H9 (cell line): ENCODE data around the gene IL3. TPM values are rescaled to one million over a fixed set of nuclear protein-coding genes. Genes with fewer than 3 reads are reported as not detected.

Experiments
- DNase-seq: peaks from one replicate; pipeline ENCODE4 v3.0.0-alpha.2; 2017
- H2AFZ ChIP-seq: one replicate; pipeline ENCODE4 v1.6.1; 2013; ENCODE audit warnings: mild to moderate bottlenecking, low read length, control low read depth, moderate library complexity
- H2AK5ac ChIP-seq: 2 replicates; pipeline ENCODE4 v1.6.1; 2013; ENCODE audit warnings: low read length, control low read depth, mixed read lengths; ENCODE audit not compliant: insufficient read length
- H2BK120ac ChIP-seq: one replicate; pipeline ENCODE4 v1.6.1; 2013; ENCODE audit warnings: low read depth, mild to moderate bottlenecking, low read length, control low read depth, inconsistent platforms; ENCODE audit not compliant: poor library complexity, severe bottlenecking
- H2BK12ac ChIP-seq: 2 replicates; pipeline ENCODE4 v1.6.1; 2013; ENCODE audit warnings: low read length, control low read depth, mixed read lengths, low read depth; ENCODE audit not compliant: insufficient read length
- H2BK15ac ChIP-seq: 2 replicates; pipeline ENCODE4 v1.6.1; 2013; ENCODE audit warnings: low read depth, low read length, control low read depth
- H2BK20ac ChIP-seq: one replicate; pipeline ENCODE4 v1.6.1; 2013; ENCODE audit warnings: low read depth, mild to moderate bottlenecking, low read length, control low read depth, inconsistent platforms; ENCODE audit not compliant: poor library complexity, severe bottlenecking
- H2BK5ac ChIP-seq: 2 replicates; pipeline ENCODE4 v1.6.1; 2013; ENCODE audit warnings: low read length, control low read depth, mixed read lengths; ENCODE audit not compliant: insufficient read length
- H3K14ac ChIP-seq: 2 replicates; pipeline ENCODE4 v1.6.1; 2013; ENCODE audit warnings: low read length, control low read depth; ENCODE audit not compliant: insufficient read depth
- H3K18ac ChIP-seq: 2 replicates; pipeline ENCODE4 v1.6.1; 2013; ENCODE audit warnings: low read depth, mild to moderate bottlenecking, mixed read lengths, low read length, control low read depth; ENCODE audit not compliant: insufficient read length
- H3K23ac ChIP-seq: 2 replicates; pipeline ENCODE4 v1.6.1; 2013; ENCODE audit warnings: low read length, control low read depth, mixed read lengths, low read depth; ENCODE audit not compliant: insufficient read length
- H3K23me2 ChIP-seq: 2 replicates; pipeline ENCODE4 v1.6.1; 2013; ENCODE audit warnings: low read depth, mild to moderate bottlenecking, mixed read lengths, low read length, control low read depth; ENCODE audit not compliant: insufficient read length, poor library complexity, severe bottlenecking
- H3K27ac ChIP-seq: 2 replicates; pipeline ENCODE4 v1.5.1; 2013; ENCODE audit warnings: low read length, control low read depth, mixed read lengths, low read depth; ENCODE audit not compliant: insufficient read length
- H3K27me3 ChIP-seq: 2 replicates; pipeline ENCODE4 v1.6.1; 2013; ENCODE audit warnings: low read length, control low read depth, inconsistent platforms; ENCODE audit not compliant: insufficient read depth
- H3K4ac ChIP-seq: 2 replicates; pipeline ENCODE4 v1.6.1; 2013; ENCODE audit warnings: low read depth, mild to moderate bottlenecking, control low read depth, inconsistent platforms, low read length, moderate library complexity
- H3K4me1 ChIP-seq: 2 replicates; pipeline ENCODE4 v1.6.1; 2013; ENCODE audit warnings: low read length, control low read depth, inconsistent platforms; ENCODE audit not compliant: insufficient read depth
- H3K4me2 ChIP-seq: 2 replicates; pipeline ENCODE4 v1.6.1; 2013; ENCODE audit warnings: low read length, control low read depth, mixed read lengths; ENCODE audit not compliant: insufficient read length, insufficient read depth
- H3K56ac ChIP-seq: 2 replicates; pipeline ENCODE4 v1.6.1; 2013; ENCODE audit warnings: low read depth, mild to moderate bottlenecking, mixed read lengths, low read length, control low read depth; ENCODE audit not compliant: insufficient read length
- H3K79me1 ChIP-seq: 2 replicates; pipeline ENCODE4 v1.6.1; 2013; ENCODE audit warnings: low read depth, mild to moderate bottlenecking, moderate library complexity, low read length, control low read depth, inconsistent platforms; ENCODE audit not compliant: insufficient read depth, poor library complexity, severe bottlenecking
- H3K79me2 ChIP-seq: 2 replicates; pipeline ENCODE4 v1.6.1; 2013; ENCODE audit warnings: low read length, control low read depth, inconsistent platforms; ENCODE audit not compliant: insufficient read depth
- H3K9ac ChIP-seq: 2 replicates; pipeline ENCODE4 v1.6.1; 2013; ENCODE audit warnings: low read length, control low read depth, mixed read lengths; ENCODE audit not compliant: insufficient read length; ENCODE audit errors: extremely low read depth
- H3K9me3 ChIP-seq: one replicate; pipeline ENCODE4 v1.6.1; 2013; ENCODE audit warnings: low read depth, low read length, inconsistent platforms; ENCODE audit not compliant: control insufficient read depth
- H3T11ph ChIP-seq: one replicate; pipeline ENCODE4 v1.6.1; 2013; ENCODE audit warnings: mild to moderate bottlenecking, low read length, control low read depth, inconsistent platforms
- H4K20me1 ChIP-seq: one replicate; pipeline ENCODE4 v1.6.1; 2013; ENCODE audit not compliant: control insufficient read depth, insufficient read length, insufficient read depth
- H4K5ac ChIP-seq: 2 replicates; pipeline ENCODE4 v1.6.1; 2013; ENCODE audit warnings: low read depth, mild to moderate bottlenecking, mixed read lengths, low read length, control low read depth; ENCODE audit not compliant: insufficient read length
- H4K8ac ChIP-seq: replicated peaks from 2 replicates; pipeline ENCODE4 v1.6.1; 2013; ENCODE audit warnings: low read length, control low read depth, mixed read lengths, low read depth; ENCODE audit not compliant: insufficient read length
- H4K91ac ChIP-seq: 2 replicates; pipeline ENCODE4 v1.6.1; 2013; ENCODE audit warnings: low read depth, mild to moderate bottlenecking, moderate library complexity, mixed read lengths, low read length, control low read depth; ENCODE audit not compliant: insufficient read length
- H3K27ac Mint-ChIP-seq, 3 experiments: 2 replicates in 2 of 3; 3 replicates in 1 of 3; pipeline ENCODE4 v1.8.0; 2020 to 2021; ENCODE audit warnings: mixed read lengths in 3 of 3, mild to moderate bottlenecking in 1 of 3, moderate library complexity in 1 of 3
- H3K27me3 Mint-ChIP-seq: 2 replicates; pipeline ENCODE4 v1.8.0; 2021; ENCODE audit warnings: low read depth, mild to moderate bottlenecking, moderate library complexity, mixed read lengths
- H3K36me3 Mint-ChIP-seq, 3 experiments: 2 replicates in 2 of 3; 3 replicates in 1 of 3; pipeline ENCODE4 v1.8.0; 2020 to 2021; ENCODE audit warnings: low read depth in 3 of 3, mixed read lengths in 3 of 3; ENCODE audit not compliant: insufficient read depth in 1 of 3
- H3K4me1 Mint-ChIP-seq, 2 experiments: 2 replicates each; pipeline ENCODE4 v1.8.0; 2020; ENCODE audit warnings: mixed read lengths in 2 of 2
- H3K4me3 Mint-ChIP-seq, 2 experiments: 2 replicates in 1 of 2; 3 replicates in 1 of 2; pipeline ENCODE4 v1.8.0; 2020 to 2021; ENCODE audit warnings: mild to moderate bottlenecking in 2 of 2, mixed read lengths in 2 of 2, moderate library complexity in 1 of 2
- H3K9me3 Mint-ChIP-seq, 2 experiments: 2 replicates in 1 of 2; 3 replicates in 1 of 2; pipeline ENCODE4 v1.8.0; 2020; ENCODE audit warnings: mild to moderate bottlenecking in 2 of 2, mixed read lengths in 2 of 2, moderate library complexity in 1 of 2
- total RNA-seq: library from RNA; stranded (reverse); gene quantifications from 2 replicates; pipeline ENCODE4 v1.2.1, GENCODE V29; 2021
- TF ChIP-seq, protein P1 (sequence below): fragments of 200-600 bp; sonication (generic); conservative IDR thresholded peaks from 3 replicates; pipeline ENCODE4 v1.8.0; 2021; ENCODE audit warnings: antibody characterized with exemption, mild to moderate bottlenecking

Gene IL3
- total RNA-seq, 1 experiment from 2014 or later: not detected

DNA sequence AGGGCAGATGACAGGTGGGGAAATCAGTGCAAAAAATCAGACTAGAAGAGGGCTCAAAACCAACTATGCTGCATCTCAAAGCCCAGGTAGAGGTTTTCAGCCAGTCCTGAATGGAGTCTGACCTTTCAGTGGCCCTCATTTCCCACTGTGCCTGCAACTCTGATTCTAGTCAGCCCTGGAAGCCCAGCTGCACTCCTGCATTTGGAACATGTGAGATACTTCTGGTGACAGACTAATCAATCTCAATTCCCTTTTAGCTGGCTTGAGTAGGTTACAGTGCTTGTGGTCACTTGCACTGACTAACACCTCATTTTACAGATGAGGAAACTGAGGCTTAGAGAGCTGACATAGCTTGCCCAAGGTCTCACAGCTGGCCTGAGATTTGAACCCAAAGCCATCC is 41.1 kb upstream of the IL3 start:
- no peak overlapping the region for H2BK5ac ChIP-seq
- no peaks in the 10 kb centered on the region for H3K79me1 ChIP-seq
- H2AK5ac ChIP-seq: no peak overlapping the region
- H4K20me1 ChIP-seq: no peaks in the 10 kb centered on the region
- H3K27ac ChIP-seq: no peak overlapping the region
- H3T11ph ChIP-seq: no peak overlapping the region
- no peaks in the 10 kb centered on the region for H3K4me1 ChIP-seq
- no peak overlapping the region for H2BK120ac ChIP-seq
- Mint-ChIP-seq H3K4me3 (no peak overlapping the region), H3K36me3 (no peaks in the 10 kb centered on the region), H3K9me3 (no peaks in the 10 kb centered on the region), H3K4me1 (peaks cover 0 to 6% of the 10 kb centered on the region in 2 experiments; a peak in 2 of 4 replicates), H3K27me3 (peaks cover 4% of the 10 kb centered on the region; the same call in 1 of the 2 replicates), H3K27ac (no peak overlapping the region)
- no peak overlapping the region for H2AFZ ChIP-seq
- no peaks in the 10 kb centered on the region for H3K9me3 ChIP-seq
- no peaks in the 10 kb centered on the region for H3K79me2 ChIP-seq
- H4K91ac ChIP-seq: no peak overlapping the region
- H2BK12ac ChIP-seq: no peak overlapping the region
- no peak overlapping the region for H3K23ac ChIP-seq
- no peak overlapping the region for H4K8ac ChIP-seq
- H2BK20ac ChIP-seq: no peak overlapping the region
- no peak overlapping the region for H3K9ac ChIP-seq
- TF ChIP-seq, protein P1, sequence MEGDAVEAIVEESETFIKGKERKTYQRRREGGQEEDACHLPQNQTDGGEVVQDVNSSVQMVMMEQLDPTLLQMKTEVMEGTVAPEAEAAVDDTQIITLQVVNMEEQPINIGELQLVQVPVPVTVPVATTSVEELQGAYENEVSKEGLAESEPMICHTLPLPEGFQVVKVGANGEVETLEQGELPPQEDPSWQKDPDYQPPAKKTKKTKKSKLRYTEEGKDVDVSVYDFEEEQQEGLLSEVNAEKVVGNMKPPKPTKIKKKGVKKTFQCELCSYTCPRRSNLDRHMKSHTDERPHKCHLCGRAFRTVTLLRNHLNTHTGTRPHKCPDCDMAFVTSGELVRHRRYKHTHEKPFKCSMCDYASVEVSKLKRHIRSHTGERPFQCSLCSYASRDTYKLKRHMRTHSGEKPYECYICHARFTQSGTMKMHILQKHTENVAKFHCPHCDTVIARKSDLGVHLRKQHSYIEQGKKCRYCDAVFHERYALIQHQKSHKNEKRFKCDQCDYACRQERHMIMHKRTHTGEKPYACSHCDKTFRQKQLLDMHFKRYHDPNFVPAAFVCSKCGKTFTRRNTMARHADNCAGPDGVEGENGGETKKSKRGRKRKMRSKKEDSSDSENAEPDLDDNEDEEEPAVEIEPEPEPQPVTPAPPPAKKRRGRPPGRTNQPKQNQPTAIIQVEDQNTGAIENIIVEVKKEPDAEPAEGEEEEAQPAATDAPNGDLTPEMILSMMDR: no peak
- H3K23me2 ChIP-seq: no peaks in the 10 kb centered on the region
- no peak overlapping the region for H4K5ac ChIP-seq
- no peak for DNase-seq
- H3K56ac ChIP-seq: no peak overlapping the region
- H3K27me3 ChIP-seq: no peaks in the 10 kb centered on the region
- no peak overlapping the region for H3K14ac ChIP-seq
- H3K4ac ChIP-seq: no peak overlapping the region
- no peak overlapping the region for H2BK15ac ChIP-seq
- H3K4me2 ChIP-seq: no peak overlapping the region
- H3K18ac ChIP-seq: no peak overlapping the region
